Liver (tissue), 9 donors: ENCODE results near the gene MTHFD1L. TPM values are rescaled to one million over a fixed set of nuclear protein-coding genes. Genes with fewer than 3 reads are reported as not detected.

Source experiments
- DNase-seq: peaks from one replicate; pipeline ENCODE4 v3.0.0-alpha.2; 2017; ENCODE audit warnings: low spot score
- H3K27ac ChIP-seq, 2 donors: one replicate each; pipeline ENCODE4 v1.7.0; 2013; ENCODE audit warnings: inconsistent platforms in 2 of 2, low read length in 2 of 2, control low read depth in 1 of 2, low read depth in 1 of 2, mild to moderate bottlenecking in 1 of 2
- H3K27me3 ChIP-seq, 4 donors: one replicate each; pipeline versions ENCODE4 v1.6.1 to v1.7.0; 2013; ENCODE audit warnings: low read length in 3 of 4, inconsistent platforms in 1 of 4, mild to moderate bottlenecking in 1 of 4, moderate library complexity in 1 of 4; ENCODE audit not compliant: control insufficient read depth in 4 of 4, insufficient read depth in 4 of 4
- H3K36me3 ChIP-seq, 4 donors: one replicate each; pipeline versions ENCODE4 v1.6.1 to v1.7.0; 2013; ENCODE audit warnings: low read length in 3 of 4, mild to moderate bottlenecking in 3 of 4, low read depth in 1 of 4, moderate library complexity in 1 of 4; ENCODE audit not compliant: control insufficient read depth in 4 of 4, insufficient read depth in 3 of 4
- H3K4me1 ChIP-seq, 4 donors: one replicate each; pipeline versions ENCODE4 v1.6.1 to v1.7.0; 2013; ENCODE audit warnings: low read length in 3 of 4, mild to moderate bottlenecking in 3 of 4, moderate library complexity in 1 of 4; ENCODE audit not compliant: control insufficient read depth in 4 of 4, insufficient read depth in 4 of 4
- H3K4me3 ChIP-seq, 3 donors: one replicate each; pipeline versions ENCODE4 v1.6.1 to v1.7.0; 2013; ENCODE audit warnings: low read length in 3 of 3, control low read depth in 1 of 3, low read depth in 1 of 3, mild to moderate bottlenecking in 1 of 3
- H3K9ac ChIP-seq, 2 donors: one replicate each; pipeline ENCODE4 v1.7.0; 2013; ENCODE audit warnings: low read length in 2 of 2, mild to moderate bottlenecking in 2 of 2, moderate library complexity in 2 of 2, control low read depth in 1 of 2, low read depth in 1 of 2
- H3K9me3 ChIP-seq, 4 donors: one replicate each; pipeline versions ENCODE4 v1.6.1 to v1.7.0; 2013; ENCODE audit warnings: low read length in 3 of 4; ENCODE audit not compliant: control insufficient read depth in 4 of 4
- EGR1 ChIP-seq, 2 donors: IDR thresholded peaks; 2 replicates each; pipeline ENCODE4 v1.6.1; 2016 to 2018; ENCODE audit warnings: antibody characterized with exemption in 2 of 2, low read depth in 2 of 2
- FOXA1 ChIP-seq: IDR thresholded peaks from 2 replicates; pipeline ENCODE4 v1.6.1; 2016; ENCODE audit warnings: antibody characterized with exemption
- FOXA2 ChIP-seq: IDR thresholded peaks from 2 replicates; pipeline ENCODE4 v1.6.1; 2016; ENCODE audit warnings: antibody characterized with exemption
- GABPA ChIP-seq, 2 donors: IDR thresholded peaks in 1 of 2; conservative IDR thresholded peaks in 1 of 2; 2 replicates each; pipeline ENCODE4 v1.6.1; 2016; ENCODE audit warnings: antibody characterized with exemption in 2 of 2, mild to moderate bottlenecking in 1 of 2, moderate library complexity in 1 of 2
- HNF4A ChIP-seq, 2 donors: conservative IDR thresholded peaks; 2 replicates each; pipeline ENCODE4 v1.6.1; 2016; ENCODE audit warnings: antibody characterized with exemption in 2 of 2, mild to moderate bottlenecking in 2 of 2
- HNF4G ChIP-seq: IDR thresholded peaks from 2 replicates; pipeline ENCODE4 v1.6.1; 2016; ENCODE audit warnings: antibody characterized with exemption
- JUND ChIP-seq, 2 donors: IDR thresholded peaks; 2 replicates each; pipeline ENCODE4 v1.6.1; 2016; ENCODE audit warnings: antibody characterized with exemption in 2 of 2
- NR2F2 ChIP-seq: IDR thresholded peaks from 2 replicates; pipeline ENCODE4 v1.6.1; 2016; ENCODE audit warnings: antibody characterized with exemption
- RXRA ChIP-seq, 2 donors: IDR thresholded peaks; 2 replicates each; pipeline ENCODE4 v1.6.1; 2017 to 2018; ENCODE audit warnings: antibody characterized with exemption in 2 of 2, mild to moderate bottlenecking in 1 of 2
- SP1 ChIP-seq: IDR thresholded peaks from 2 replicates; pipeline ENCODE4 v1.6.1; 2018; ENCODE audit warnings: antibody characterized with exemption, mild to moderate bottlenecking
- TAF1 ChIP-seq: conservative IDR thresholded peaks from 2 replicates; pipeline ENCODE4 v1.6.1; 2016; ENCODE audit warnings: antibody characterized with exemption, mild to moderate bottlenecking
- YY1 ChIP-seq: IDR thresholded peaks from 2 replicates; pipeline ENCODE4 v1.6.1; 2016; ENCODE audit warnings: antibody characterized with exemption, mild to moderate bottlenecking
- WGBS: extraction: QIAGEN DNeasy Blood & Tissue Kit; methylation state at CpG from one replicate; pipeline ENCODE4 v1.1.7; 2013; 5-methylcytosine and 5-hydroxymethylcytosine counted together
- polyA plus RNA-seq, 2 donors: library from polyadenylated mRNA; stranded (reverse) in 1 of 2; unstranded in 1 of 2; fragments of 200-250 nt in 1 of 2; fragments of >200 nt in 1 of 2; fragmentation: Nextera tagmentation in 1 of 2; extraction: Ambion mirVana in 1 of 2; gene quantifications; one replicate each; pipeline versions ENCODE4 v1.2.1 to v1.2.3, GENCODE V29; 2013 to 2015
- total RNA-seq, 2 donors: library from RNA; depleted of rRNA; stranded (reverse); fragments of >200 nt; gene quantifications; one replicate each; pipeline ENCODE4 v1.2.3, GENCODE V29; 2014
- TF ChIP-seq, protein P1 (sequence below): IDR thresholded peaks from 2 replicates; pipeline ENCODE4 v1.6.1; 2016; ENCODE audit warnings: antibody characterized with exemption
- TF ChIP-seq, protein P2 (sequence below): IDR thresholded peaks from 2 replicates; pipeline ENCODE4 v1.6.1; 2016; ENCODE audit warnings: antibody characterized with exemption
- TF ChIP-seq, protein P3 (sequence below): IDR thresholded peaks from 2 replicates; pipeline ENCODE4 v1.6.1; 2016; ENCODE audit warnings: antibody characterized with exemption
- TF ChIP-seq, protein P4 (sequence below): IDR thresholded peaks from 2 replicates; pipeline ENCODE4 v1.6.1; 2016; ENCODE audit warnings: antibody characterized with exemption, mild to moderate bottlenecking
- TF ChIP-seq, protein P5 (sequence below): fragments of 150-350 bp; IDR thresholded peaks from 2 replicates; pipeline ENCODE4 v1.5.1; 2017; ENCODE audit warnings: improper control_type of control experiment, low read depth, low read length; ENCODE audit not compliant: missing input control
- donor health status: healthy.
- donor health status: healthy.
- donor health status: healthy.
- donor health status: healthy.
- donor health status: healthy.

MTHFD1L gene
- total and polyA plus RNA-seq, 4 donors = 2.0 to 7.7 (median 2.8) TPM

DNA sequence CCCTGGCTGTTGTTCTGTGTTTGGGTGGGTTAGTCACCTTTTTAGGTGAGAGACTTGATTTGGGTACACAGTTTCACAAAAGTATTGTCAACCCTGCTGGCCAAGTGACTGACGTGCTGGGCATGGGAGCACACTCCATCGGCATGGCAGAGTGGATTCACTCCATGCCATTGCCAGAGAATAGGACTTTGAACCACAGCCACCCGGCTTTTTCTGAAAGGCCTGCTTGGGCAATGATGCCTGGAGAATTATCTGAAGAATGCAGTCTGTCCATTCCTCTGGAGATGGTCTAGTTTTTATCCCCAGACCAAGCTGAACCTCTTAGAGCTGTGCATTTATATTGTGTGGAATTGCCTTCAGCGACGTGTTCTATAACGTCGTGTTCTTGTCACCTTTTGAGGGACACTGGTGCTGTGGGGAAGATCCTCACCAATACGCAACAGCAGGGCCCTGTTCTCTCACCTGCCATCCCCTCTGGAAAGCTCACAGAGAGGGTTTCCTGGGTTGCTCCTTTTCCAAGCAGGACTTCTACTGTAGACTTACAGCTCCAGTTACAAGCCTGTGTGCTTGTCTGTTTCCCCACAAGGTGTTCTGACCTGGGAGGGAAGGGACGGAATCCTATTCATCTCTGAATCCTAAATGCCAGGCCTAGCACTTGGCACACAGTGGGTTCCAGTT is 190.9 kb downstream of the MTHFD1L start (continued):
- TF ChIP-seq, protein P1, sequence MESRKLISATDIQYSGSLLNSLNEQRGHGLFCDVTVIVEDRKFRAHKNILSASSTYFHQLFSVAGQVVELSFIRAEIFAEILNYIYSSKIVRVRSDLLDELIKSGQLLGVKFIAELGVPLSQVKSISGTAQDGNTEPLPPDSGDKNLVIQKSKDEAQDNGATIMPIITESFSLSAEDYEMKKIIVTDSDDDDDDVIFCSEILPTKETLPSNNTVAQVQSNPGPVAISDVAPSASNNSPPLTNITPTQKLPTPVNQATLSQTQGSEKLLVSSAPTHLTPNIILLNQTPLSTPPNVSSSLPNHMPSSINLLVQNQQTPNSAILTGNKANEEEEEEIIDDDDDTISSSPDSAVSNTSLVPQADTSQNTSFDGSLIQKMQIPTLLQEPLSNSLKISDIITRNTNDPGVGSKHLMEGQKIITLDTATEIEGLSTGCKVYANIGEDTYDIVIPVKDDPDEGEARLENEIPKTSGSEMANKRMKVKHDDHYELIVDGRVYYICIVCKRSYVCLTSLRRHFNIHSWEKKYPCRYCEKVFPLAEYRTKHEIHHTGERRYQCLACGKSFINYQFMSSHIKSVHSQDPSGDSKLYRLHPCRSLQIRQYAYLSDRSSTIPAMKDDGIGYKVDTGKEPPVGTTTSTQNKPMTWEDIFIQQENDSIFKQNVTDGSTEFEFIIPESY = no peak

DNA sequence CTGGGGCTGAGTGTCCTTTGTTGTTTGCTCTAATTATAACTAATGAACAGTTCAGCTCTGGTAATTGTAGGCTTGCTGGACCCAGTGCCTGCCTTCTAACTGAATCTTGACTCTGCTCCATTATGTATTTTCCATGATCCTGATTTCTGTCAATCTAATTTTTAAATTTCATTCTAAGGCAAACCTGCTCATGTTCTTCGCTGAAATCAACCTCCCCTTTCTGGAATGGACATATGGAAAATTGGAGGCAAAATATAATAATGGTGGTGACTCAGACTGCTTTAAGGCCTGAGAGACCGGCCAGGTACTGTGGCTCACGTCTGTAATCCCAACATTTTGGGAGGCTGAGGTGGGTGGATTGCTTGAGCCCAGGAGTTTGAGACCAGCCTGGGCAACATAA is 191.6 kb downstream of the MTHFD1L start:
- no peak overlapping the region for H3K27ac ChIP-seq
- WGBS = 97% methylated on average over 3 of the region's 3 CpGs

More for the DNA sequence above, 191.6 kb downstream of the MTHFD1L start:
- no peak overlapping the region for H3K9ac ChIP-seq
- no peaks in the 10 kb centered on the region for H3K9me3 ChIP-seq
- no peak for DNase-seq
- TF ChIP-seq FOXA2 (no peak), YY1 (no peak), NR2F2 (no peak), RXRA (IDR thresholded peaks at IDR 0.05) (no peak), TAF1 (no peak), FOXA1 (no peak), EGR1 (IDR thresholded peaks at IDR 0.05; ENCODE audit: low read depth in 2 of 2) (no peak), SP1 (no peak), HNF4A (conservative IDR thresholded peaks at IDR 0.05) (no peak), HNF4G (no peak), JUND (IDR thresholded peaks at IDR 0.05) (no peak), GABPA (IDR thresholded peaks at IDR 0.05 in 1 of 2, conservative IDR thresholded peaks at IDR 0.05 in 1 of 2) (no peak)
- TF ChIP-seq, protein P2, sequence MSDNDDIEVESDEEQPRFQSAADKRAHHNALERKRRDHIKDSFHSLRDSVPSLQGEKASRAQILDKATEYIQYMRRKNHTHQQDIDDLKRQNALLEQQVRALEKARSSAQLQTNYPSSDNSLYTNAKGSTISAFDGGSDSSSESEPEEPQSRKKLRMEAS = no peak
- TF ChIP-seq, protein P3, sequence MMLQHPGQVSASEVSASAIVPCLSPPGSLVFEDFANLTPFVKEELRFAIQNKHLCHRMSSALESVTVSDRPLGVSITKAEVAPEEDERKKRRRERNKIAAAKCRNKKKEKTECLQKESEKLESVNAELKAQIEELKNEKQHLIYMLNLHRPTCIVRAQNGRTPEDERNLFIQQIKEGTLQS = no peak
- TF ChIP-seq, protein P1 = no peak
- TF ChIP-seq, protein P4, sequence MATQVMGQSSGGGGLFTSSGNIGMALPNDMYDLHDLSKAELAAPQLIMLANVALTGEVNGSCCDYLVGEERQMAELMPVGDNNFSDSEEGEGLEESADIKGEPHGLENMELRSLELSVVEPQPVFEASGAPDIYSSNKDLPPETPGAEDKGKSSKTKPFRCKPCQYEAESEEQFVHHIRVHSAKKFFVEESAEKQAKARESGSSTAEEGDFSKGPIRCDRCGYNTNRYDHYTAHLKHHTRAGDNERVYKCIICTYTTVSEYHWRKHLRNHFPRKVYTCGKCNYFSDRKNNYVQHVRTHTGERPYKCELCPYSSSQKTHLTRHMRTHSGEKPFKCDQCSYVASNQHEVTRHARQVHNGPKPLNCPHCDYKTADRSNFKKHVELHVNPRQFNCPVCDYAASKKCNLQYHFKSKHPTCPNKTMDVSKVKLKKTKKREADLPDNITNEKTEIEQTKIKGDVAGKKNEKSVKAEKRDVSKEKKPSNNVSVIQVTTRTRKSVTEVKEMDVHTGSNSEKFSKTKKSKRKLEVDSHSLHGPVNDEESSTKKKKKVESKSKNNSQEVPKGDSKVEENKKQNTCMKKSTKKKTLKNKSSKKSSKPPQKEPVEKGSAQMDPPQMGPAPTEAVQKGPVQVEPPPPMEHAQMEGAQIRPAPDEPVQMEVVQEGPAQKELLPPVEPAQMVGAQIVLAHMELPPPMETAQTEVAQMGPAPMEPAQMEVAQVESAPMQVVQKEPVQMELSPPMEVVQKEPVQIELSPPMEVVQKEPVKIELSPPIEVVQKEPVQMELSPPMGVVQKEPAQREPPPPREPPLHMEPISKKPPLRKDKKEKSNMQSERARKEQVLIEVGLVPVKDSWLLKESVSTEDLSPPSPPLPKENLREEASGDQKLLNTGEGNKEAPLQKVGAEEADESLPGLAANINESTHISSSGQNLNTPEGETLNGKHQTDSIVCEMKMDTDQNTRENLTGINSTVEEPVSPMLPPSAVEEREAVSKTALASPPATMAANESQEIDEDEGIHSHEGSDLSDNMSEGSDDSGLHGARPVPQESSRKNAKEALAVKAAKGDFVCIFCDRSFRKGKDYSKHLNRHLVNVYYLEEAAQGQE = no peak
- TF ChIP-seq, protein P5, sequence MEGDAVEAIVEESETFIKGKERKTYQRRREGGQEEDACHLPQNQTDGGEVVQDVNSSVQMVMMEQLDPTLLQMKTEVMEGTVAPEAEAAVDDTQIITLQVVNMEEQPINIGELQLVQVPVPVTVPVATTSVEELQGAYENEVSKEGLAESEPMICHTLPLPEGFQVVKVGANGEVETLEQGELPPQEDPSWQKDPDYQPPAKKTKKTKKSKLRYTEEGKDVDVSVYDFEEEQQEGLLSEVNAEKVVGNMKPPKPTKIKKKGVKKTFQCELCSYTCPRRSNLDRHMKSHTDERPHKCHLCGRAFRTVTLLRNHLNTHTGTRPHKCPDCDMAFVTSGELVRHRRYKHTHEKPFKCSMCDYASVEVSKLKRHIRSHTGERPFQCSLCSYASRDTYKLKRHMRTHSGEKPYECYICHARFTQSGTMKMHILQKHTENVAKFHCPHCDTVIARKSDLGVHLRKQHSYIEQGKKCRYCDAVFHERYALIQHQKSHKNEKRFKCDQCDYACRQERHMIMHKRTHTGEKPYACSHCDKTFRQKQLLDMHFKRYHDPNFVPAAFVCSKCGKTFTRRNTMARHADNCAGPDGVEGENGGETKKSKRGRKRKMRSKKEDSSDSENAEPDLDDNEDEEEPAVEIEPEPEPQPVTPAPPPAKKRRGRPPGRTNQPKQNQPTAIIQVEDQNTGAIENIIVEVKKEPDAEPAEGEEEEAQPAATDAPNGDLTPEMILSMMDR = no peak
- peaks cover 0 to 2% (median 0%) of the 10 kb centered on the region in 4 donors for H3K36me3 ChIP-seq
- H3K4me1 ChIP-seq = peaks cover 0 to 23% (median 2%) of the 10 kb centered on the region in 4 donors
- H3K27me3 ChIP-seq = no peaks in the 10 kb centered on the region
- H3K4me3 ChIP-seq = no peak overlapping the region
